ENCODE results near the gene ZNF224.

- TF ChIP-seq L3MBTL2 (conservative IDR thresholded peaks at IDR 0.05) = no peak
- no peak for TF ChIP-seq FOXA1 (IDR thresholded peaks at IDR 0.05)
- TF ChIP-seq ELF4 (IDR thresholded peaks at IDR 0.05) = no peak
- no peak for TF ChIP-seq TARDBP (IDR thresholded peaks at IDR 0.05)
- no peak for TF ChIP-seq BHLHE40 (IDR thresholded peaks at IDR 0.05; ENCODE audit: borderline replicate concordance)
- no peak for TF ChIP-seq ZNF384 (IDR thresholded peaks at IDR 0.05)
- TF ChIP-seq CTBP1 (IDR thresholded peaks at IDR 0.05; ENCODE audit: borderline replicate concordance) = no peak
- TF ChIP-seq ARNT (IDR thresholded peaks at IDR 0.05) = no peak
- TF ChIP-seq SP1 (IDR thresholded peaks at IDR 0.05) = no peak
Observed at GRCh38 chr19:44107751-44108150, 13.6 kb downstream of the ZNF224 start.

All from HEK293T (cell line).